Cerebellar cortex (tissue), 1 donor: Measurements from ENCODE around the gene PLCL1.

Experiments used
- DNase-seq: peaks from one replicate; pipeline ENCODE4 v3.0.0-alpha.2; 2015; ENCODE audit warnings: low spot score

PLCL1 gene

GRCh38 chr2:197927994-197928393 lies 123.6 kb downstream of the PLCL1 start:
- no peak for DNase-seq

- no peak for DNase-seq
These were observed 124.9 kb downstream of the PLCL1 start for GRCh38 chr2:197929008-197929885.

- no peak for DNase-seq
These were observed 125.5 kb downstream of the PLCL1 start for GRCh38 chr2:197929886-197930227.

GRCh38 chr2:197930570-197931278 lies 126.3 kb downstream of the PLCL1 start:
- no peak for DNase-seq

GRCh38 chr2:197931661-197932312 lies 127.4 kb downstream of the PLCL1 start:
- DNase-seq, result no peak

- no peak for DNase-seq
These were observed 128.0 kb downstream of the PLCL1 start for GRCh38 chr2:197932374-197932773.

- DNase-seq, result no peak
These were observed 130.0 kb downstream of the PLCL1 start for GRCh38 chr2:197934261-197934933.

GRCh38 chr2:197934934-197935289 lies 130.5 kb downstream of the PLCL1 start:
- no peak for DNase-seq

- DNase-seq, result no peak
These were observed 133.4 kb downstream of the PLCL1 start for GRCh38 chr2:197937814-197938213.

- DNase-seq, result no peak
These were observed 134.2 kb downstream of the PLCL1 start for GRCh38 chr2:197938555-197938954.

- no peak for DNase-seq
These were observed 135.4 kb downstream of the PLCL1 start for GRCh38 chr2:197939787-197940186.

- DNase-seq, result no peak
These were observed 136.0 kb downstream of the PLCL1 start for GRCh38 chr2:197940382-197940781.

GRCh38 chr2:197941715-197942114 lies 137.3 kb downstream of the PLCL1 start:
- no peak for DNase-seq

GRCh38 chr2:197943731-197944130 lies 139.3 kb downstream of the PLCL1 start:
- no peak for DNase-seq

- DNase-seq, result no peak
These were observed 140.2 kb downstream of the PLCL1 start for GRCh38 chr2:197944416-197945096.

GRCh38 chr2:197946562-197946961 lies 142.2 kb downstream of the PLCL1 start:
- DNase-seq, result no peak

- no peak for DNase-seq
These were observed 142.9 kb downstream of the PLCL1 start for GRCh38 chr2:197947219-197947757.

- no peak for DNase-seq
These were observed 144.8 kb downstream of the PLCL1 start for GRCh38 chr2:197949224-197949623.

- DNase-seq, result no peak
These were observed 145.6 kb downstream of the PLCL1 start for GRCh38 chr2:197950006-197950405.

- DNase-seq, result no peak
These were observed 146.3 kb downstream of the PLCL1 start for GRCh38 chr2:197950724-197951123.

- no peak for DNase-seq
These were observed 148.3 kb downstream of the PLCL1 start for GRCh38 chr2:197952540-197953202.
